T-helper 1 cell treated with Interleukin-12 subunit alpha and Interleukin-12 subunit beta and Interleukin-4 antibody, amounts not matched to agents 30 μg/mL and 1 μg/mL, for 36 hours (primary cell): ENCODE measurements around the gene RAP1GAP2.
"Not testable (repeated sequence)": the region's sequence is repeated elsewhere in the genome, so short reads cannot be mapped to it uniquely, and the experiment has no call there.

Source experiments
- H3K27ac Mint-ChIP-seq: one replicate; pipeline ENCODE4 v1.8.0; 2021; ENCODE audit warnings: mild to moderate bottlenecking, mixed read lengths
- H3K27me3 Mint-ChIP-seq: one replicate; pipeline ENCODE4 v1.8.0; 2021; ENCODE audit warnings: low read depth, mixed read lengths
- H3K36me3 Mint-ChIP-seq: one replicate; pipeline ENCODE4 v1.8.0; 2021; ENCODE audit warnings: low read depth, mixed read lengths
- H3K4me1 Mint-ChIP-seq: one replicate; pipeline ENCODE4 v1.8.0; 2021; ENCODE audit warnings: low read depth, mixed read lengths
- H3K4me3 Mint-ChIP-seq: one replicate; pipeline ENCODE4 v1.8.0; 2021; ENCODE audit warnings: mild to moderate bottlenecking, moderate library complexity, mixed read lengths
- H3K9me3 Mint-ChIP-seq: one replicate; pipeline ENCODE4 v1.8.0; 2021; ENCODE audit warnings: mixed read lengths

The RAP1GAP2 gene

GRCh38 chr17:2981325-2981724 is 185.1 kb downstream of the RAP1GAP2 start:
- Mint-ChIP-seq H3K36me3 (peaks cover 2% of the 10 kb centered on the region), H3K9me3 (no peaks in the 10 kb centered on the region), H3K27ac (no peak overlapping the region), H3K4me3 (no peak overlapping the region), H3K4me1 (no peaks in the 10 kb centered on the region), H3K27me3 (no peaks in the 10 kb centered on the region)

GRCh38 chr17:2982854-2983253 is 186.6 kb downstream of the RAP1GAP2 start:
- H3K27ac Mint-ChIP-seq = no peak overlapping the region
- H3K4me1 Mint-ChIP-seq = no peaks in the 10 kb centered on the region
- H3K4me3 Mint-ChIP-seq = no peak overlapping the region
- no peaks in the 10 kb centered on the region for H3K9me3 Mint-ChIP-seq
- no peaks in the 10 kb centered on the region for H3K27me3 Mint-ChIP-seq
- H3K36me3 Mint-ChIP-seq = peaks cover 2% of the 10 kb centered on the region

GRCh38 chr17:2983255-2983654 is 187.0 kb downstream of the RAP1GAP2 start:
- Mint-ChIP-seq H3K4me1 (no peaks in the 10 kb centered on the region), H3K27ac (no peak overlapping the region), H3K4me3 (no peak overlapping the region), H3K9me3 (no peaks in the 10 kb centered on the region), H3K27me3 (no peaks in the 10 kb centered on the region), H3K36me3 (peaks cover 2% of the 10 kb centered on the region)

DNA sequence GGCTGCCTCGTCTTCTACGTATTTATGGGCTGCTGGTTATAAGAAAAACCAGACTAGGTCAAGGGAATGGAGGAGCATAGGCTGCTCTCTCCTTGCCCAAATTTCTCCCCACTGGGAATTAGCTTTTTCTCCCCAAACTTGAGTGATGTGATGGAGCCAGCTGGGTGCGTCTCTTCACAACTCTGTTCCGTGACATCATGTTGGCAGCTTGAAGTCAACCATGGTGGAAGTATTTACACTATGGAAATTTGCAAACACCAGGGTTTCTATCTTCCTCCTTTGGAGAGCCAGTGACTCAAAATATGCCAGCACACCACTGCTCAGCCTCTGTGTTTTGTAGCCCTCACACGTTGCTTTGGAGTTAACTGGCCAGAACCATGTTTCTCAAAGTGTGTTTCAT is 189.1 kb downstream of the RAP1GAP2 start:
- H3K4me1 Mint-ChIP-seq = no peaks in the 10 kb centered on the region
- H3K36me3 Mint-ChIP-seq = peaks cover 2% of the 10 kb centered on the region
- H3K27ac Mint-ChIP-seq = no peak overlapping the region
- H3K9me3 Mint-ChIP-seq = no peaks in the 10 kb centered on the region
- H3K4me3 Mint-ChIP-seq = no peak overlapping the region
- no peaks in the 10 kb centered on the region for H3K27me3 Mint-ChIP-seq

- Mint-ChIP-seq H3K27me3 (no peaks in the 10 kb centered on the region), H3K4me3 (no peak overlapping the region), H3K27ac (no peak overlapping the region), H3K4me1 (no peaks in the 10 kb centered on the region), H3K36me3 (peaks cover 2% of the 10 kb centered on the region), H3K9me3 (no peaks in the 10 kb centered on the region)
Observed at GRCh38 chr17:2986925-2987324, 190.7 kb downstream of the RAP1GAP2 start.

GRCh38 chr17:2989396-2989795 is 193.2 kb downstream of the RAP1GAP2 start:
- not testable (repeated sequence) for H3K36me3 Mint-ChIP-seq, H3K9me3 Mint-ChIP-seq, H3K4me1 Mint-ChIP-seq, H3K4me3 Mint-ChIP-seq, H3K27me3 Mint-ChIP-seq, H3K27ac Mint-ChIP-seq

GRCh38 chr17:2989855-2990254 is 193.6 kb downstream of the RAP1GAP2 start:
- Mint-ChIP-seq H3K4me1 (no peaks in the 10 kb centered on the region), H3K27ac (no peak overlapping the region), H3K9me3 (no peaks in the 10 kb centered on the region), H3K4me3 (no peak overlapping the region), H3K27me3 (no peaks in the 10 kb centered on the region), H3K36me3 (peaks cover 4% of the 10 kb centered on the region)

GRCh38 chr17:2990396-2990795 is 194.2 kb downstream of the RAP1GAP2 start:
- Mint-ChIP-seq H3K27me3 (no peaks in the 10 kb centered on the region), H3K4me3 (no peak overlapping the region), H3K36me3 (peaks cover 1% of the 10 kb centered on the region), H3K9me3 (no peaks in the 10 kb centered on the region), H3K27ac (no peak overlapping the region), H3K4me1 (no peaks in the 10 kb centered on the region)

DNA sequence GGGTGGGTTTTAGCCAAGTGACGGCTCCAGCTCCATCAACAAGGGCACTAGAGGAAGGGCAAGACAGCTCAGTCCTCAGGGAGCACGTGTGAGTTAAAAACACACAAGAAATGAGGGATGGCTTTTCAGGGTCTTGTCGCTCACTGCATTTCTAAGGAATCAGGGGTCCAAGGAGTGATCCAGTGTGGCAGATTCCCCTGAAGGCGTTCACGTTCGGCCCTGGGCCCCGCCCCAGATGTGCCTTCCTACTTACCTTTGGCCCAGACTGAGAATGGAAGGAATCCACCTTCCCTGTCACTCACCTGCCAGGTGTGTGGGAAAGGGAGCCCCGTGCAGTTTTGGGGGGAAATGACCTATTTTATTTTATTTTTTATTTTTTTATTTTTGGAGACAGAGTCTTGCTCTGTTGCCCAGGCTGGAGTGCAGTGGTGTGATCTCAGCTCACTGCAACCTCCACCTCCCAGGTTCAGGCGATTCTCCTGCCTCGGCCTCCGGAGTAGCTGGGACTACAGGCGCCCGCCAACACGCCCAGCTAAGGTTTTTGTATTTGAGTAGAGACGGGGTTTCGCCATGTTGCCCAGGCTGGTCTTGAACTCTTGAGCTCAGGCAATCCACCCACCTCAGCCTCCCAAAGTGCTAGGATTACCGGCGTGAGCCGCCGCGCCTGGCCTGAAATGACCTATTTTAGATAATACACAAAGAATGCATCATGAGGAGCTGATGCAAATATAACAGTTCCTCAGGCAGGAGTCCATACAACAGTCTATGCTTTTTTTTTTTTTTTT is 195.3 kb downstream of the RAP1GAP2 start:
- not testable (repeated sequence) for H3K27me3 Mint-ChIP-seq, H3K9me3 Mint-ChIP-seq, H3K4me1 Mint-ChIP-seq, H3K36me3 Mint-ChIP-seq, H3K27ac Mint-ChIP-seq, H3K4me3 Mint-ChIP-seq

DNA sequence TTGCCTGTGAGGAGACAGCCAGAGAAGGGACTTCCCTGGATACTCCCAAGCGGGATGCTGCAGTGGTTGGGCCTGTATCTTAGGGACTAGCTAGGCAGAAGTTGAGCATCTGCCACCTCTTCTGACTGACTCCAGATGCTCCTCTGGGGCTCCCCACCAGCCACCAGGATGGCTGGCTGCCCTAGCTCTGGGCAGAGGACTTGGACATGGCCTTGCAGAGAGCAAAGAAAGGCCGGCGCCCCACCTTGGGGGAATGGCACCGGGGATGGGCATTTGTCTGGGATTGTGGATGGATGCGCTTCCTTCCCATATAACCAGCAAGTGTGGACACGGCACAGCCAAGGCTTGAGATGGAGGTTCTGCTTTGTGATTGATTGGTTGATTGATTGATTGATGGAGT is 198.2 kb downstream of the RAP1GAP2 start:
- H3K9me3 Mint-ChIP-seq = no peaks in the 10 kb centered on the region
- peaks cover 3% of the 10 kb centered on the region for H3K36me3 Mint-ChIP-seq
- no peak overlapping the region for H3K4me3 Mint-ChIP-seq
- no peak overlapping the region for H3K27ac Mint-ChIP-seq
- no peaks in the 10 kb centered on the region for H3K27me3 Mint-ChIP-seq
- H3K4me1 Mint-ChIP-seq = no peaks in the 10 kb centered on the region

GRCh38 chr17:2995377-2995776 is 199.1 kb downstream of the RAP1GAP2 start:
- H3K9me3 Mint-ChIP-seq = no peaks in the 10 kb centered on the region

GRCh38 chr17:2995886-2996809 is 199.9 kb downstream of the RAP1GAP2 start:
- Mint-ChIP-seq H3K9me3 (no peaks in the 10 kb centered on the region), H3K27ac (no peak overlapping the region), H3K36me3 (peaks cover 3% of the 10 kb centered on the region), H3K4me3 (no peak overlapping the region), H3K4me1 (no peaks in the 10 kb centered on the region), H3K27me3 (no peaks in the 10 kb centered on the region)

More at GRCh38 chr17:2995377-2995776, 199.1 kb downstream of the RAP1GAP2 start:
- H3K4me1 Mint-ChIP-seq = no peaks in the 10 kb centered on the region
- H3K4me3 Mint-ChIP-seq = no peak overlapping the region
- H3K27ac Mint-ChIP-seq = no peak overlapping the region
- H3K36me3 Mint-ChIP-seq = peaks cover 3% of the 10 kb centered on the region
- no peaks in the 10 kb centered on the region for H3K27me3 Mint-ChIP-seq

DNA sequence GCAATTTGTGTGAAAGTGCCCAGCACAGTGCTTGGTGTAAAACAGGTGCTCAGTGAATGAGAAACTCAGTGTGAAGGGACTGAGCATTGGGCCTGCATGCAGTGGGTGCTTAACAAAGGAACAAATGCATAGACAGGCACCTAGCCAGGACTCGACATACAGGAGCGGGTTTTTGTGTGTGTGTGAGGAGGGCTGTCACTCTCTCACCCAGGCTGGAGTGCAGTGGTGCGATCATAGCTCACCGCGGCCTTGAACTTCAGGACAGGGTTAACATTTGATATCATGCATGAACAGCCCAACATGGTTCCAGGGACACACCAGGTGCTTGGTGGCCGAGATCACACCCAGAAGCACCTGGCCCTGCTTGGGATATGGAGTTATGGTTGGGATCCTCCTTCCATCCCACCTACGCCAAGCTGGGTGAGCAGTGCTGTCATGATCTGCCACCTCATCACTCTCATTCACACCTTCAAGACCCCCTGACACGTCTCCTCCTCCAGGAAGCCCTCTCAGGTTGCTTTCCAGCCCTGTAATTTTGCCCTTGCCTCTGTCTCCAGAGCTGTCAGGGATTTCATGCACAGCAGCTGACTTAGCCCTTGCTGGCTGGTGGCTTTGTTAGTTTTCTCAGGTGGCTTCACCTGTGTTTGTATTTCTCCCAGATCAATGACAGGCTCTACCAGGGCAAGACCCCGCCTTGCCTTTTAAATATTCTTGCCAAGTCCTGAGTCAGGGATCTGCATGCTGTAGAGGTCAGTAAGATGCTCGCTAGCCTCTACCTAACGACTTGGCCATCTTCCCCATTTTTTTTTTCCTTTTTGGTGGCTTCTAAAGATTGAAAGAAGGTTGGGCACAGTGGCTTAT is 200.8 kb downstream of the RAP1GAP2 start:
- H3K4me3 Mint-ChIP-seq = no peak overlapping the region
- no peaks in the 10 kb centered on the region for H3K27me3 Mint-ChIP-seq
- H3K4me1 Mint-ChIP-seq = no peaks in the 10 kb centered on the region
- no peak overlapping the region for H3K27ac Mint-ChIP-seq
- no peaks in the 10 kb centered on the region for H3K9me3 Mint-ChIP-seq
- H3K36me3 Mint-ChIP-seq = peaks cover 3% of the 10 kb centered on the region

GRCh38 chr17:2998469-2998901 is 202.2 kb downstream of the RAP1GAP2 start:
- H3K4me1 Mint-ChIP-seq, H3K27me3 Mint-ChIP-seq, H3K36me3 Mint-ChIP-seq, H3K9me3 Mint-ChIP-seq, H3K27ac Mint-ChIP-seq, H3K4me3 Mint-ChIP-seq: not testable (repeated sequence)
